ENCODE results near the gene NDUFB7. TPM values are rescaled to one million over a fixed set of nuclear protein-coding genes. Genes with fewer than 3 reads are reported as not detected.

Gene NDUFB7
- total and polyA plus RNA-seq, 9 donors = 86.9 to 429 (median 153) TPM; not detected in 1

DNA sequence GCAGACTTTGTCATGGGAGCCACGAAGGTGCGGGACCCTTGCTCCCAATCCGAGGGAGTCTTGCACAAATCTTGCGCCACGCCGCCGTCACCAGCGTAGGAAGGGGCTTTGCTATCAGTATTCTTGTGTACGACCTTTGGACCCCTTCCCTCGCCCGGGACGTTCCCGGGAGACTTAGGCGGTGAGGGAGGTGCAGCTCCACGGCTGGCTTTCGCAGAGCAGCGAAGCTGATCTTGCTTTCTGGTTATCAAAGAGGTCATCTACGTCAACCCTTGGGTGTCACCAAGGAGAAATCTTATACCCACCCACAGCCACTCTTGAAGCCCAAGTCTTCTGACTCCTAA, 41.9 kb downstream of the NDUFB7 start:
- Histone ChIP-seq H3K27me3 (no peaks in the 10 kb centered on the region), H3K36me3 (no peaks in the 10 kb centered on the region), H3K4me3 (peak overlapping the region; percentile 83), H3K4me1 (ENCODE audit: insufficient read depth) (peaks cover 3% of the 10 kb centered on the region), H3K9me3 (no peaks in the 10 kb centered on the region), H3K27ac (peak overlapping the region in 1 of 2 donors; percentile 92)
- TF ChIP-seq EP300 (IDR thresholded peaks at IDR 0.05) (no peak), POLR2A (IDR thresholded peaks at IDR 0.05) (no peak)
- TF ChIP-seq, protein P1, sequence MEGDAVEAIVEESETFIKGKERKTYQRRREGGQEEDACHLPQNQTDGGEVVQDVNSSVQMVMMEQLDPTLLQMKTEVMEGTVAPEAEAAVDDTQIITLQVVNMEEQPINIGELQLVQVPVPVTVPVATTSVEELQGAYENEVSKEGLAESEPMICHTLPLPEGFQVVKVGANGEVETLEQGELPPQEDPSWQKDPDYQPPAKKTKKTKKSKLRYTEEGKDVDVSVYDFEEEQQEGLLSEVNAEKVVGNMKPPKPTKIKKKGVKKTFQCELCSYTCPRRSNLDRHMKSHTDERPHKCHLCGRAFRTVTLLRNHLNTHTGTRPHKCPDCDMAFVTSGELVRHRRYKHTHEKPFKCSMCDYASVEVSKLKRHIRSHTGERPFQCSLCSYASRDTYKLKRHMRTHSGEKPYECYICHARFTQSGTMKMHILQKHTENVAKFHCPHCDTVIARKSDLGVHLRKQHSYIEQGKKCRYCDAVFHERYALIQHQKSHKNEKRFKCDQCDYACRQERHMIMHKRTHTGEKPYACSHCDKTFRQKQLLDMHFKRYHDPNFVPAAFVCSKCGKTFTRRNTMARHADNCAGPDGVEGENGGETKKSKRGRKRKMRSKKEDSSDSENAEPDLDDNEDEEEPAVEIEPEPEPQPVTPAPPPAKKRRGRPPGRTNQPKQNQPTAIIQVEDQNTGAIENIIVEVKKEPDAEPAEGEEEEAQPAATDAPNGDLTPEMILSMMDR (IDR thresholded peaks at IDR 0.05) = no peak
- intact Hi-C loops (cut with DNase I) = no loop called here
- no peak for DNase-seq
- 0% methylated on average over 18 of the region's 18 CpGs for WGBS, 3 donors

- intact Hi-C loops (cut with DNase I) = no loop called here
- peak within 1 kb of the TSS; percentile 83 for H3K4me3 ChIP-seq
- no peaks in the 10 kb centered on the region for H3K27me3 ChIP-seq
- DNase-seq = peak; percentile 99 to 100 (median 100)
- no peaks in the 10 kb centered on the region for H3K9me3 ChIP-seq
- no peaks in the 10 kb centered on the region for H3K36me3 ChIP-seq
- 0% methylated on average over 55 to 59 of the region's 59 CpGs for WGBS, 3 donors
- peak within 1 kb of the TSS; percentile 79 to 92 for H3K27ac ChIP-seq
- peaks cover 3% of the 10 kb centered on the region for H3K4me1 ChIP-seq (ENCODE audit: insufficient read depth)
- no peak for TF ChIP-seq EP300 (IDR thresholded peaks at IDR 0.05)
- TF ChIP-seq POLR2A (IDR thresholded peaks at IDR 0.05) = peak; percentile 95
- TF ChIP-seq, protein P1 (IDR thresholded peaks at IDR 0.05) = peak in 2 of 3 donors; percentile 10 to 20
Observed at GRCh38 chr19:14529254-14530004, 42.4 kb downstream of the NDUFB7 start, which contains the start of gene TECR. TSS of gene TECR (plus strand) at chr19:14529594. CDS start at chr19:14529697, 103 bp downstream.

- peak in 4 of 5 donors; percentile 36 to 74 (median 62) for DNase-seq
Observed at GRCh38 chr19:14528419-14529253, 43.2 kb downstream of the NDUFB7 start.

GRCh38 chr19:14526423-14526822, 45.4 kb downstream of the NDUFB7 start:
- Histone ChIP-seq H3K9me3 (no peaks in the 10 kb centered on the region), H3K4me1 (ENCODE audit: insufficient read depth) (no peaks in the 10 kb centered on the region), H3K36me3 (no peaks in the 10 kb centered on the region), H3K4me3 (no peak overlapping the region), H3K27ac (no peak overlapping the region), H3K27me3 (no peaks in the 10 kb centered on the region)
- intact Hi-C loops (cut with DNase I) = no loop called here
- DNase-seq = no peak
- no peak for TF ChIP-seq POLR2A (IDR thresholded peaks at IDR 0.05)
- TF ChIP-seq, protein P1 (IDR thresholded peaks at IDR 0.05) = no peak
- TF ChIP-seq EP300 (IDR thresholded peaks at IDR 0.05) = no peak
- 73 to 82% (median 76%) methylated on average over 4 of the region's 4 CpGs for WGBS, 3 donors

More at GRCh38 chr19:14528419-14529253, 43.2 kb downstream of the NDUFB7 start:
- Histone ChIP-seq H3K9me3 (no peaks in the 10 kb centered on the region), H3K27ac (peak overlapping the region in 1 of 2 donors; percentile 92), H3K4me1 (ENCODE audit: insufficient read depth) (peaks cover 3% of the 10 kb centered on the region), H3K36me3 (no peaks in the 10 kb centered on the region), H3K4me3 (peak overlapping the region; percentile 83), H3K27me3 (no peaks in the 10 kb centered on the region)
- intact Hi-C loops (cut with DNase I) = no loop called here
- WGBS, 3 donors = 23 to 32% (median 27%) methylated on average over 39 of the region's 39 CpGs
- TF ChIP-seq, protein P1 (IDR thresholded peaks at IDR 0.05) = peak in 1 of 3 donors; percentile 15
- TF ChIP-seq POLR2A (IDR thresholded peaks at IDR 0.05) (no peak), EP300 (IDR thresholded peaks at IDR 0.05) (peak; percentile 8)
